Activated naive CD4-positive, alpha-beta T cell treated with anti-CD3 and anti-CD28 coated beads for 36 hours (primary cell): Measurements from ENCODE around the gene SPEF1. TPM values are rescaled to one million over a fixed set of nuclear protein-coding genes. Genes with fewer than 3 reads are reported as not detected.
A peak's percentile ranks its signal among the peaks of the same experiment; 100 is the strongest.

ENCODE experiments used
- CTCF ChIA-PET: fragments of 350-600 bp; sonication (Branson Sonifier 250); formaldehyde crosslinking; loops from one replicate; lab custom pipeline; 2021; ENCODE audit warnings: antibody characterized with exemption; lab: Charles Lee
- DNase-seq: peaks from one replicate; pipeline ENCODE4 v3.0.0-alpha.2; 2020
- H3K27ac Mint-ChIP-seq: one replicate; pipeline ENCODE4 v1.8.0; 2021; ENCODE audit warnings: mild to moderate bottlenecking, mixed read lengths
- H3K27me3 Mint-ChIP-seq: one replicate; pipeline ENCODE4 v1.8.0; 2021; ENCODE audit warnings: low read depth, mixed read lengths
- H3K36me3 Mint-ChIP-seq: one replicate; pipeline ENCODE4 v1.8.0; 2021; ENCODE audit warnings: low read depth, mixed read lengths
- H3K4me1 Mint-ChIP-seq: one replicate; pipeline ENCODE4 v1.8.0; 2021; ENCODE audit warnings: low read depth, mixed read lengths
- H3K4me3 Mint-ChIP-seq: one replicate; pipeline ENCODE4 v1.8.0; 2021; ENCODE audit warnings: mild to moderate bottlenecking, moderate library complexity, mixed read lengths
- H3K9me3 Mint-ChIP-seq: one replicate; pipeline ENCODE4 v1.8.0; 2021; ENCODE audit warnings: mixed read lengths
- intact Hi-C: fragments of 100-400 bp; cut with micrococcal nuclease; formaldehyde crosslinking; loops from one replicate; pipeline ENCODE4 v1.15.1; 2023
- total RNA-seq, 2 experiments: library from RNA; stranded (reverse); gene quantifications; one replicate each; pipeline ENCODE4 v1.2.3, GENCODE V29; 2021

Gene SPEF1
- total RNA-seq, 2 experiments from 2014 or later: not detected

DNA sequence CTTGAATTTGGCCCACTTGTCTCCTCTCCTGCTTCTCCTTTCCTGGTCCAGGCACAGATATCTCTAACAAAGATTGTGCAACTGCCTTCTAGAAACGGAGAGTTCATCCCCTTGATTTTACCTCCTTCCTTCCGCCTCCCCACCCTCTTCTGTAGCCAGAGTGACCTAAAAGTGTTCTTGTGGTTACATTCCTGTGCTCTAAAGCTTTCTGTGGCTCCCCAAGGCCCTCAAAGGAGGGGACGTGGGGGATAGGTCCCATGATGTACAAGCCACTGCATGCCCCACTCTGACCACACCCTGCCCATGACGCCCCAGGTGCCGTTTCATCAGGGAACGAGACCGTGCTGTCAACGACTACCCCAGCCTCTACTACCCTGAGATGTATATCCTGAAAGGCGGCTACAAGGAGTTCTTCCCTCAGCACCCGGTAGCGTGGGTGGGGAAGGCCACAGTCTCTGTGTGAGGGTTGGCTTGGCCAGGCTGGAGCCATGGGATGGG, 23.1 kb upstream of the SPEF1 start:
- peaks cover 44% of the 10 kb centered on the region for H3K4me1 Mint-ChIP-seq
- CTCF ChIA-PET: interaction anchor here (0.6 kb wide), 1 partner anchor 16 kb away, joined by 3 read pairs; no protein-coding TSS in a partner anchor
- H3K9me3 Mint-ChIP-seq: no peaks in the 10 kb centered on the region
- H3K4me3 Mint-ChIP-seq: no peak overlapping the region
- intact Hi-C loops: no loop called here
- H3K27ac Mint-ChIP-seq: peak overlapping the region; percentile 73
- no peaks in the 10 kb centered on the region for H3K27me3 Mint-ChIP-seq
- peaks cover 49% of the 10 kb centered on the region for H3K36me3 Mint-ChIP-seq
- no peak for DNase-seq

DNA sequence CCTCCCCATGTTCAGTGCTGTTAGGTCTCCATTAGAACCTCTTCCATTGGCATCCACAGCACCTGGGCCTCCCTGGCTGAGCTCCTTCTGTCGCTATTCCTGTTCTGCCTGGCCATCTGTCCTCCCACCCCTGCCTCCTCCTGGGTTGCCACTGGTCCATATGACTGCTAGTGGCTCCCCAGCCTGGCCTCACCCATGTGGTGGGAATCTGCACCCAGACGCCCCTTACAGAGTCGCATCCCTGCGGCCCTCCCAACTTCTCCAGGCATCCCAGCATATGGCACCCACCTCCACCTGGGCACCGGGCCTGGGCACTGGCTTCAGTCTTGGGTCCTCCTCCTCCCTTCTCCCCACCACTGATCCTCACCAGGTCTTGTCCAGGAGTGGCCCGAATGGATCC, 22.6 kb upstream of the SPEF1 start:
- Mint-ChIP-seq H3K27ac (peak overlapping the region; percentile 73), H3K9me3 (no peaks in the 10 kb centered on the region), H3K4me3 (no peak overlapping the region), H3K36me3 (peaks cover 52% of the 10 kb centered on the region), H3K27me3 (no peaks in the 10 kb centered on the region), H3K4me1 (peaks cover 48% of the 10 kb centered on the region)
- CTCF ChIA-PET: no interaction called here
- DNase-seq: no peak
- intact Hi-C loops: no loop called here

DNA sequence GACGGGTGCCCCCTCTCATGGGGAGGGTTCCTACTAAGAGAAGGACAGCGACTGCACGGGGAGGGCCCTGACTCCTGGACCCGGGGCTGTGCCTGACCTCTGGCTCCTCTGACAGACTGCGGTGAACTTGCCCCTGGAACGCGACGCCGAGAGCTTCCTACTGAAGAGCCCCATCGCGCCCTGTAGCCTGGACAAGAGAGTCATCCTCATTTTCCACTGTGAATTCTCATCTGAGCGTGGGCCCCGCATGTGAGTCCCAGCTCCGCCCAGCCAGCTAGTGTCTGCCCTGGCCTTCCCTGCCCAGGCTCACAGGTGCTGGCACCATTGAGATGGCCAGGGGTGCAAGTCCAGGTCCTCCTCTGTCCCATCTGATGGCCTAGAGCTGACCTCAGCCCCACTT, 22.0 kb upstream of the SPEF1 start:
- CTCF ChIA-PET: no interaction called here
- intact Hi-C loops: no loop called here
- Mint-ChIP-seq H3K4me3 (no peak overlapping the region), H3K4me1 (peaks cover 53% of the 10 kb centered on the region), H3K27ac (no peak overlapping the region), H3K9me3 (no peaks in the 10 kb centered on the region), H3K36me3 (peaks cover 58% of the 10 kb centered on the region), H3K27me3 (no peaks in the 10 kb centered on the region)
- DNase-seq: no peak

DNA sequence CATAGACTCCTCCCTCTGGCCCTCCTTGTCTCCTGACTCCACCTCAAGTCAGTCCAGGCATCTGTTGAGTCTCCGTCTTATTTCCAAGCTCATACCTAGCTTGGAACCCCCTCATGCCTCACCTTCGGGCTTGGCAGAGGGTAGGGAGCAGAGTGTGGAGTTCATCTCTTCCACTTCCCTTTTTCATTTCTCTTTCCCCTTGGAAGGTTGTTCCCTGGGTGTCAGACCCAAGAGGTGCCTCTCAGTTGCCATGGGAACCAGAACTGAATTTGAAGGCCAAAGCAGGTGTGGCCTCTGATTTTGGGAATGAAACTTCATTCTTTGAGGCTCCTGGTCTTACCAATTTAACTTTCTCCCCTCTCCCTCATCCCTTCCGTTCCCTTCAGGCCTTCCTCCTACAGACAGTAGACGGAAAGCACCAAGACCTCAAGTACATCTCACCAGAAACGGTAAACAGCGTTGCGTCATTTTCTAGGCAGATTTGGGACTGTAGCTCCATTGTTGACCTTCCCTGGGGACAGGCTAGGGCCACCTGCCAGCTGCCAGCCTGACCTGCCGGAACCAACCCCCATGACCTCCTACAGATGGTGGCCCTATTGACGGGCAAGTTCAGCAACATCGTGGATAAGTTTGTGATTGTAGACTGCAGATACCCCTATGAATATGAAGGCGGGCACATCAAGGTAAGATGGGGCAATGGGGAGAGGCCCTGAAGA, 21.4 kb upstream of the SPEF1 start:
- Mint-ChIP-seq H3K36me3 (peaks cover 63% of the 10 kb centered on the region), H3K9me3 (no peaks in the 10 kb centered on the region), H3K4me1 (peaks cover 56% of the 10 kb centered on the region), H3K4me3 (no peak overlapping the region), H3K27me3 (no peaks in the 10 kb centered on the region), H3K27ac (peak overlapping the region; percentile 10)
- DNase-seq: no peak
- CTCF ChIA-PET: no interaction called here
- intact Hi-C loops: no loop called here

DNA sequence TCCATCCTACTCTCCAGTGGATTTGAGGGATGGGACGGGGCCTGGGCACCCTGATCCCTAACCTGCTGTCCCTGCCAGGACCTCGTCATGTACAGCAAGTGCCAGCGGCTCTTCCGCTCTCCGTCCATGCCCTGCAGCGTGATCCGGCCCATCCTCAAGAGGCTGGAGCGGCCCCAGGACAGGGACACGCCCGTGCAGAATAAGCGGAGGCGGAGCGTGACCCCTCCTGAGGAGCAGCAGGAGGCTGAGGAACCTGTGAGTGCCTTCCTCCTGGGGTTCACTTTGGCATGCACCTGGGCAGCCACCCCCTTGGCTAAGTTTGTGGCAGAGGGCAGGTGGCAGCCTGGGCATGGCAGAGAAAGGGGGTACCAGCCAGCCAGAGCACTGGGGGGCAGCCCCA, 20.6 kb upstream of the SPEF1 start:
- CTCF ChIA-PET: no interaction called here
- DNase-seq: no peak
- peaks cover 68% of the 10 kb centered on the region for H3K36me3 Mint-ChIP-seq
- H3K27me3 Mint-ChIP-seq: no peaks in the 10 kb centered on the region
- intact Hi-C loops: no loop called here
- H3K9me3 Mint-ChIP-seq: no peaks in the 10 kb centered on the region
- H3K27ac Mint-ChIP-seq: no peak overlapping the region
- no peak overlapping the region for H3K4me3 Mint-ChIP-seq
- H3K4me1 Mint-ChIP-seq: peaks cover 56% of the 10 kb centered on the region

DNA sequence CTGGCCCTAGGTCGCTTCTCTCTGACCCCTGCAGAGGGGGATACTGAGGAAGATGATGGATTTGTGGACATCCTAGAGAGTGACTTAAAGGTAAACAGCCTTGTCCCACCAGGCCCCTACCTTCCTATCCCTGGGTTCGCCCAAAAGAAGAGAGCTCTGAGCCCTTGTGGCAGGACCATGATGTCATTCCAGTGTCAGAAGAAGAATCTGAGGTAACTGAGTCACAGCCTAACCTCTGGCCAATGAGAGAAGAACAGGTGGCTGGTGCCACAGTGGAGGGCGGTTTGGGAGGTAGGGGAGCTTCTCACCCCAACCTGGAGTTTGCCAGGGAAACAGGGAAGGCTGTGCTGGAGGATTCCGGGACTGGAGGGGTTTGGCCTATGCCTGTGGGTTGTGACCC, 20.1 kb upstream of the SPEF1 start:
- intact Hi-C loops: no loop called here
- Mint-ChIP-seq H3K27me3 (no peaks in the 10 kb centered on the region), H3K4me3 (no peak overlapping the region), H3K9me3 (no peaks in the 10 kb centered on the region), H3K27ac (peak overlapping the region; percentile 37), H3K4me1 (peaks cover 54% of the 10 kb centered on the region), H3K36me3 (peaks cover 66% of the 10 kb centered on the region)
- CTCF ChIA-PET: interaction anchor here (0.6 to 1.1 kb wide), 4 partner anchors 9 to 51 kb away, joined by 3 to 5 read pairs (median 3); no protein-coding TSS in a partner anchor
- no peak for DNase-seq

DNA sequence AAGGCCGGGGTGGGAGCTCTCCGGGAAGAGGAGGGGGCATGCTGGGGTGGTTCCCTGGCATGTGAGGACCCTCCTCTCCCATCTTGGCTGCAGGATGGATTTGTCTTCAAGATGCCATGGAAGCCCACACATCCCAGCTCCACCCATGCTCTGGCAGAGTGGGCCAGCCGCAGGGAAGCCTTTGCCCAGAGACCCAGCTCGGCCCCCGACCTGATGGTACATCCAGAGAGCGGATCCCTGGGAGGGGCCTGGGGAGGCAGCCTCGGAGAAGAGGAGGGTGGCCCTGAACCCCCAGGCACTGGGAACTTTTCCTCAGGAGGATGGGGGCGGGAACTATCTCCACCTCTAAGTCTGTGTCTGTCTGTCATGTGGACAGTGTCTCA, 19.6 kb upstream of the SPEF1 start:
- CTCF ChIA-PET: interaction anchor here (0.6 to 1.1 kb wide), 4 partner anchors 10 to 50 kb away, joined by 3 to 5 read pairs (median 3); no protein-coding TSS in a partner anchor
- intact Hi-C loops: no loop called here
- H3K27ac Mint-ChIP-seq: peak overlapping the region; percentile 37
- peaks cover 63% of the 10 kb centered on the region for H3K36me3 Mint-ChIP-seq
- H3K27me3 Mint-ChIP-seq: no peaks in the 10 kb centered on the region
- H3K4me3 Mint-ChIP-seq: no peak overlapping the region
- no peaks in the 10 kb centered on the region for H3K9me3 Mint-ChIP-seq
- no peak for DNase-seq
- peaks cover 54% of the 10 kb centered on the region for H3K4me1 Mint-ChIP-seq

DNA sequence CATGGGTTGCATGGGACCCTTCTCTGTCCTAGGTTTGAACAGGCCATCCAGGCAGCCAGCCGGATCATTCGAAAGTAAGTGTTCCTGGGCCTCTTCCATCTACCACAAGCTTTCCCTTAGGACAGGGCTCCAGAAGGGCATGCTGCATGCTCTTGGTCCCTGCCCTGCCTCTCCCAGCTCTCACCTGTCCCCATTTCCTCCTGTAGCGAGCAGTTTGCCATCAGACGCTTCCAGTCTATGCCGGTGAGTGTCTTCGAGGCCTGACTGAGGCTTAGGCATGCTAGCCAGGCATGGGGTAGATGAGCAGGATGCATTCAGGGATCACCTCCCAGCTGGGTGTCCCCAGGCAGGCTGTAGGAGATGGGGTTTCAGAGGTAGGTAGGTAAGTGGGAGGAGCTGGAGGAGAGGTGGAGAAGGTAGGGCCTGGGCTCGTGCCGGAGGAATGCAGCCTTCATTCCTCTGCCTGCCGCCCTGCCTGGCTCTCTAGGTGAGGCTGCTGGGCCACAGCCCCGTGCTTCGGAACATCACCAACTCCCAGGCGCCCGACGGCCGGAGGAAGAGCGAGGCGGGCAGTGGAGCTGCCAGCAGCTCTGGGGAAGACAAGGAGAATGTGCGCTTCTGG, 19.1 kb upstream of the SPEF1 start:
- peaks cover 60% of the 10 kb centered on the region for H3K36me3 Mint-ChIP-seq
- CTCF ChIA-PET: interaction anchor here (0.6 to 1.3 kb wide), 6 partner anchors 8 to 50 kb away, joined by 3 to 5 read pairs (median 3); no protein-coding TSS in a partner anchor
- peak overlapping the region; percentile 69 for H3K27ac Mint-ChIP-seq
- no peaks in the 10 kb centered on the region for H3K27me3 Mint-ChIP-seq
- intact Hi-C loops: no loop called here
- H3K9me3 Mint-ChIP-seq: no peaks in the 10 kb centered on the region
- peaks cover 54% of the 10 kb centered on the region for H3K4me1 Mint-ChIP-seq
- DNase-seq: no peak
- no peak overlapping the region for H3K4me3 Mint-ChIP-seq

DNA sequence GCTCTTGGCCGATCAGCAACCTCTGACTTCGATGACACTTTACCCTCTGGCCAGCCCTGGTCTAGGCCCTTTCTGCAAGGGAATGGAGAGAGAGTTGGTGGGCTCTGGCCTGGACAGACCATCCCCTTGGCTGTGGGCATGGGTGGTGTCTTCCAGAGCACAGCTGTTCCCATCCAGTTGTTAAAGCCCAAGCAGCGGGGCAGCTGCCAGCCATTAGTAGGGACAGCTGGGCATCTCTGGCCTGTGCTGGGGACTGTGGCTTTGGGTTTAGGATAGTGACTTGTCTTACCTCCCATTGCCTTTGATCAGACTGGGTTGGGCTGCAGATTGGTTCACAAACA, 17.6 kb upstream of the SPEF1 start:
- peak overlapping the region; percentile 94 for H3K4me3 Mint-ChIP-seq
- H3K36me3 Mint-ChIP-seq: peaks cover 54% of the 10 kb centered on the region
- CTCF ChIA-PET: interaction anchor here (1.0 to 1.3 kb wide), 2 partner anchors 12 to 22 kb away, joined by 3 to 5 read pairs; partner anchors contain the start of gene AP5S1
- intact Hi-C loops: loop anchor here (5.0 kb wide), 1 partner anchor 108 kb away; no protein-coding TSS in a partner anchor
- H3K9me3 Mint-ChIP-seq: no peaks in the 10 kb centered on the region
- H3K27me3 Mint-ChIP-seq: no peaks in the 10 kb centered on the region
- H3K27ac Mint-ChIP-seq: peak overlapping the region; percentile 94
- DNase-seq: no peak
- peaks cover 58% of the 10 kb centered on the region for H3K4me1 Mint-ChIP-seq

DNA sequence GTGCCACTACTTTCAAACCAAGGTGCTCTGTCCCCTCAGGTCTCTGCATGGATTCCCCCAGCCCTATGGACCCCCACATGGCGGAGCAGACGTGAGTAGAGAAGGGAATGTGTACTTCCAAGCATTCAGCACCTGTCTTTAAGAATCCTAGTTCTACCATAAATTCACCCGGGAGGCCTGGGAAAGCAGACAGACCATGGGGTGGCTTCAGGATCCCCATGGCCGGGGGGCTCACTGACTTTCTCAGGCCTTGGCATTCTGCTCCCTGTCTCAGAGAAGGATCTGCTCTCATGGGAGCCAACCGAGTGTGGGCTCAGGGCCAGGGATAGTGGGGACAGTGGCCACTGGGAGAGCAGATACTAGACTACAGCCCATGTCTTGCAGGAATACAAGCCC, 17.1 kb upstream of the SPEF1 start:
- Mint-ChIP-seq H3K27me3 (no peaks in the 10 kb centered on the region), H3K27ac (peak overlapping the region; percentile 94), H3K4me1 (peaks cover 58% of the 10 kb centered on the region), H3K9me3 (no peaks in the 10 kb centered on the region), H3K4me3 (peak overlapping the region; percentile 94), H3K36me3 (peaks cover 49% of the 10 kb centered on the region)
- no peak for DNase-seq
- intact Hi-C loops: loop anchor here (5.0 kb wide), 1 partner anchor 109 kb away; no protein-coding TSS in a partner anchor
- CTCF ChIA-PET: interaction anchor here (1.0 kb wide), 1 partner anchor 22 kb away, joined by 3 read pairs; the partner anchor contains the start of gene AP5S1

DNA sequence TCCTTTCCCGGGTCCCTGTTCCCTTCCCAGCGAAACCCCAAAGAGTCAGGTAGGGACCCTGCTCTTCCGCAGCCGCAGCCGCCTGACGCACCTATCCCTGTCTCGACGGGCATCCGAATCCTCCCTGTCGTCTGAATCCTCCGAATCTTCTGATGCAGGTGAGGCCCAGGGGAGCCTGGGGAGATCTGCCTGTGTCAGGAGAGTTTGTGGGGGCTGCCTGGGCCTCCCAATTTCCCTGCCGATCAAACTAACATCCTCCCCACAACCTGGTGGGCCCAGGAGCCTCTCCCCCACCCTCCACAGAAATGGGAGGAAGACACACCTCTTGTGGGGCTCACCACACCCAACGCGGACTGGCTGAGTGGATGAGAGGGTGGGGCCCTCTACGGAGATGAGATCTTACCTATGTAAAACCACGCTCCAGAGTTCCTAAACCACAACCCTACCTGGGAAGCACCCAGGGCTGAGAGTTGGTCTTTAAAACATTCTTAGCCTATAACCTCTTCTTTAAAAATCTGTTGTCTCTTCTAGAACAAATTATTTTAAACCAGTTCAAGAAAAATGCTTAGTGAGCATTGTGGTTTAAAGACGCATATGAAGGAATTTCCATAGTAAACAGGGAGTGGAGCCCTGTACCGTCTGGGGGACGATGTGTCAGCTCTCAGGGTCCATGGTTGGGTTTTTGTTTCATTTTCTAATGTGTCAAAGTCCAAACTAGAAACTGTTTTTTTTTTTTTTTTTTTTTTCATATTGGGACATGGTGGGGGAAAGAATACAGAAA, 16.5 kb upstream of the SPEF1 start:
- Mint-ChIP-seq H3K9me3 (no peaks in the 10 kb centered on the region), H3K4me1 (peaks cover 58% of the 10 kb centered on the region), H3K27ac (peak overlapping the region; percentile 94), H3K27me3 (no peaks in the 10 kb centered on the region), H3K36me3 (peaks cover 43% of the 10 kb centered on the region), H3K4me3 (peak overlapping the region; percentile 94)
- CTCF ChIA-PET: interaction anchor here (3.2 kb wide), 1 partner anchor 23 kb away, joined by 12 read pairs; the partner anchor contains the start of gene AP5S1
- DNase-seq: peak; percentile 63
- intact Hi-C loops: loop anchor here (2.0 to 5.0 kb wide), 2 partner anchors 49 to 110 kb away; partner anchors contain the start of gene MAVS

DNA sequence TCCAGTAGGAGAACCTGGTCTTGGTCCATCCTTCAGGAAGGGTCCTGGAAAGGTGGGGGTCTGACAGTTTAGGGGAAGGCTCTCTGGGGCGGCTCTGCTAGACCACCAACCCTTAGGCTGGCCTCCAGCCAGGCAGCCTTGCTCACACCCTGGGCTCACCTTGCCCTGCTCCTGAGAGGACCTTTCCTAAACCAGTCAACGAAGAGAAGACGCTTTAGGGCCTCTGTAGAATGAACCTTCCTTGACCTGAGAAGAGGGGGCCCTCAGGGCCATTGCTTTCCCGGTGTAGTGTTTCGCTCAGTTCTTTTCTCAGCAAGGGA, 15.9 kb upstream of the SPEF1 start:
- Mint-ChIP-seq H3K4me1 (peaks cover 58% of the 10 kb centered on the region), H3K36me3 (peaks cover 38% of the 10 kb centered on the region), H3K9me3 (no peaks in the 10 kb centered on the region), H3K27ac (peak overlapping the region; percentile 94), H3K4me3 (peak overlapping the region; percentile 94), H3K27me3 (no peaks in the 10 kb centered on the region)
- no peak for DNase-seq
- intact Hi-C loops: loop anchor here (2.0 to 5.0 kb wide), 2 partner anchors 50 to 110 kb away; partner anchors contain the start of gene MAVS
- CTCF ChIA-PET: interaction anchor here (3.2 kb wide), 1 partner anchor 24 kb away, joined by 12 read pairs; the partner anchor contains the start of gene AP5S1
